MCF 10A (cell line): ENCODE results near the gene RIN1. TPM values are rescaled to one million over a fixed set of nuclear protein-coding genes. Genes with fewer than 3 reads are reported as not detected.

Source experiments
- BruUV-seq: library from RNA; stranded (reverse); fragments of 400-500 nt; replicated peaks from 2 replicates; lab custom pipeline; 2021; lab: Mats Ljungman, UMichigan
- CTCF ChIA-PET: fragments of 300-600 bp; sonication (Branson Sonifier 250); formaldehyde crosslinking; extraction: SDS; loops from one replicate; lab custom pipeline; 2021; ENCODE audit warnings: antibody characterized with exemption, inconsistent platforms; lab: Yijun Ruan, JAX
- POLR2A ChIA-PET: fragments of 300-600, 350-650 bp; sonication (Branson Sonifier 250); formaldehyde crosslinking; extraction: SDS; loops from one replicate; lab custom pipeline; 2020; ENCODE audit warnings: antibody characterized with exemption, inconsistent platforms; lab: Yijun Ruan, JAX
- DNase-seq: peaks from one replicate; pipeline ENCODE4 v3.0.0-alpha.2; 2018; ENCODE audit not compliant: unreplicated experiment
- H3K27ac Mint-ChIP-seq: one replicate; pipeline ENCODE4 v1.8.0; 2022; ENCODE audit warnings: mild to moderate bottlenecking, low read depth, mixed read lengths; ENCODE audit not compliant: unreplicated experiment
- H3K27me3 Mint-ChIP-seq: one replicate; pipeline ENCODE4 v1.8.0; 2022; ENCODE audit warnings: mixed read lengths; ENCODE audit not compliant: insufficient read depth, unreplicated experiment
- H3K36me3 Mint-ChIP-seq: one replicate; pipeline ENCODE4 v1.8.0; 2022; ENCODE audit warnings: mild to moderate bottlenecking, moderate library complexity, mixed read lengths; ENCODE audit not compliant: insufficient read depth, unreplicated experiment
- H3K4me1 Mint-ChIP-seq: one replicate; pipeline ENCODE4 v1.8.0; 2022; ENCODE audit warnings: mixed read lengths; ENCODE audit not compliant: insufficient read depth, unreplicated experiment
- H3K4me3 Mint-ChIP-seq: one replicate; pipeline ENCODE4 v1.8.0; 2022; ENCODE audit warnings: mild to moderate bottlenecking, moderate library complexity, mixed read lengths; ENCODE audit not compliant: unreplicated experiment
- H3K9me3 Mint-ChIP-seq: one replicate; pipeline ENCODE4 v1.8.0; 2022; ENCODE audit warnings: mixed read lengths; ENCODE audit not compliant: unreplicated experiment
- intact Hi-C: fragments of 100-400 bp; cut with micrococcal nuclease; formaldehyde crosslinking; loops from 2 replicates; pipeline ENCODE4 v1.14.1; 2022
- total RNA-seq: library from RNA; stranded (reverse); gene quantifications from 2 replicates; pipeline ENCODE4 v1.2.3, GENCODE V29; 2022
- TF ChIP-seq, protein P1 (sequence below): fragments of 200-600 bp; IDR thresholded peaks from one replicate; pipeline ENCODE4 v1.8.0; 2022; ENCODE audit warnings: antibody characterized with exemption, mild to moderate bottlenecking; ENCODE audit not compliant: unreplicated experiment

The RIN1 gene
- total RNA-seq, 1 experiment from 2014 or later: 50.2 TPM

GRCh38 chr11:66282468-66283455 lies 53.5 kb downstream of the RIN1 start:
- H3K4me1 Mint-ChIP-seq: no peaks in the 10 kb centered on the region
- BruUV-seq: no TSS peak
- intact Hi-C loops: loop anchor here (1.0 kb wide), 1 partner anchor 60 kb away; no protein-coding TSS in a partner anchor
- no peak overlapping the region for H3K4me3 Mint-ChIP-seq
- H3K27ac Mint-ChIP-seq: no peak overlapping the region
- peaks cover 10% of the 10 kb centered on the region for H3K27me3 Mint-ChIP-seq
- peaks cover 6% of the 10 kb centered on the region for H3K36me3 Mint-ChIP-seq
- TF ChIP-seq, protein P1, sequence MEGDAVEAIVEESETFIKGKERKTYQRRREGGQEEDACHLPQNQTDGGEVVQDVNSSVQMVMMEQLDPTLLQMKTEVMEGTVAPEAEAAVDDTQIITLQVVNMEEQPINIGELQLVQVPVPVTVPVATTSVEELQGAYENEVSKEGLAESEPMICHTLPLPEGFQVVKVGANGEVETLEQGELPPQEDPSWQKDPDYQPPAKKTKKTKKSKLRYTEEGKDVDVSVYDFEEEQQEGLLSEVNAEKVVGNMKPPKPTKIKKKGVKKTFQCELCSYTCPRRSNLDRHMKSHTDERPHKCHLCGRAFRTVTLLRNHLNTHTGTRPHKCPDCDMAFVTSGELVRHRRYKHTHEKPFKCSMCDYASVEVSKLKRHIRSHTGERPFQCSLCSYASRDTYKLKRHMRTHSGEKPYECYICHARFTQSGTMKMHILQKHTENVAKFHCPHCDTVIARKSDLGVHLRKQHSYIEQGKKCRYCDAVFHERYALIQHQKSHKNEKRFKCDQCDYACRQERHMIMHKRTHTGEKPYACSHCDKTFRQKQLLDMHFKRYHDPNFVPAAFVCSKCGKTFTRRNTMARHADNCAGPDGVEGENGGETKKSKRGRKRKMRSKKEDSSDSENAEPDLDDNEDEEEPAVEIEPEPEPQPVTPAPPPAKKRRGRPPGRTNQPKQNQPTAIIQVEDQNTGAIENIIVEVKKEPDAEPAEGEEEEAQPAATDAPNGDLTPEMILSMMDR: peak; percentile 94
- no peaks in the 10 kb centered on the region for H3K9me3 Mint-ChIP-seq
- POLR2A ChIA-PET: interaction anchor here (0.9 to 1.5 kb wide), 8 partner anchors 13 to 62 kb away, joined by 3 to 7 read pairs (median 3); partner anchors contain the start of genes BRMS1 and RAB1B
- CTCF ChIA-PET: interaction anchor here (0.6 to 3.3 kb wide), 12 partner anchors 9 to 547 kb away, joined by 3 to 24 read pairs (median 4); partner anchors contain the start of genes RAB1B and RIN1
- DNase-seq: peak; percentile 89

Other genes starting within 250 kb of the RIN1 start
- gene KLC2, start 78.7 kb downstream of the RIN1 start, total RNA-seq: 51.4 and 73.5 TPM in 2 replicates
- gene RAB1B, start 67.8 kb downstream of the RIN1 start, total RNA-seq: 73.4 and 87.0 TPM in 2 replicates
- 1.4 and 1.6 TPM in 2 replicates for gene CNIH2, start 58.3 kb downstream of the RIN1 start, total RNA-seq
- 143 and 144 TPM in 2 replicates for gene YIF1A, start 47.3 kb downstream of the RIN1 start, total RNA-seq
- gene TMEM151A, start 44.5 kb downstream of the RIN1 start, total RNA-seq: 0.12 TPM in 1 of 2 replicates, not detected in the other
- not detected in 2 replicates for gene CD248, start 19.4 kb downstream of the RIN1 start, total RNA-seq
- 53.2 and 55.4 TPM in 2 replicates for gene BRMS1, start 8.7 kb upstream of the RIN1 start, total RNA-seq
- gene B4GAT1, start 11.2 kb upstream of the RIN1 start, total RNA-seq: 6.7 and 8.6 TPM in 2 replicates
- gene SLC29A2, start 35.3 kb upstream of the RIN1 start, total RNA-seq: 3.6 and 7.0 TPM in 2 replicates
- gene NPAS4, start 84.6 kb upstream of the RIN1 start, total RNA-seq: not detected in 2 replicates
- 65.5 and 69.1 TPM in 2 replicates for gene MRPL11, start 102.4 kb upstream of the RIN1 start, total RNA-seq
- gene PELI3, start 130.5 kb upstream of the RIN1 start, total RNA-seq: 5.0 and 6.1 TPM in 2 replicates
- gene DPP3, start 144.0 kb upstream of the RIN1 start, total RNA-seq: 34.4 and 40.9 TPM in 2 replicates
- gene BBS1, start 174.2 kb upstream of the RIN1 start, total RNA-seq: 31.7 and 33.9 TPM in 2 replicates
- gene ZDHHC24, start 209.6 kb upstream of the RIN1 start, total RNA-seq: 11.1 and 12.4 TPM in 2 replicates
- gene ACTN3, start 210.5 kb upstream of the RIN1 start, total RNA-seq: not detected in 2 replicates
- 8.6 and 11.8 TPM in 2 replicates for gene CTSF, start 232.2 kb upstream of the RIN1 start, total RNA-seq